ENCODE measurements around the gene PLA2G2F. TPM values are rescaled to one million over a fixed set of nuclear protein-coding genes. Genes with fewer than 3 reads are reported as not detected.

Gene PLA2G2F
- total and polyA plus RNA-seq, 3 donors from 2014 or later = not detected

GRCh38 chr1:20137604-20138003 is 1.5 kb upstream of the PLA2G2F start:
- no peak overlapping the region for H3K27ac ChIP-seq
- DNase-seq = no peak
- intact Hi-C loops (cut with DNase I; ENCODE audit: low total_unique reads) = no loop called here
- no peaks in the 10 kb centered on the region for H3K27me3 ChIP-seq
- no peaks in the 10 kb centered on the region for H3K4me1 ChIP-seq
- no peak overlapping the region for H3K4me3 ChIP-seq
- WGBS, 2 donors = 94 to 100% methylated on average over 1 of the region's 1 CpG
- H3K36me3 ChIP-seq (ENCODE audit: low read depth, missing control alignments) = no peaks in the 10 kb centered on the region
- H3K9me3 ChIP-seq = no peaks in the 10 kb centered on the region
- no peak for TF ChIP-seq POLR2A (IDR thresholded peaks at IDR 0.05)
- TF ChIP-seq CTCF (IDR thresholded peaks at IDR 0.05) = no peak

GRCh38 chr1:20138346-20138745 is 777 bp upstream of the PLA2G2F start:
- 96 to 98% methylated on average over 6 of the region's 6 CpGs for WGBS, 2 donors
- DNase-seq = no peak
- no peaks in the 10 kb centered on the region for H3K27me3 ChIP-seq
- H3K4me3 ChIP-seq = no peak overlapping the region
- intact Hi-C loops (cut with DNase I; ENCODE audit: low total_unique reads) = no loop called here
- no peaks in the 10 kb centered on the region for H3K9me3 ChIP-seq
- no peaks in the 10 kb centered on the region for H3K4me1 ChIP-seq
- H3K27ac ChIP-seq = no peak overlapping the region
- TF ChIP-seq CTCF (IDR thresholded peaks at IDR 0.05) = no peak
- no peak for TF ChIP-seq POLR2A (IDR thresholded peaks at IDR 0.05)
- no peaks in the 10 kb centered on the region for H3K36me3 ChIP-seq (ENCODE audit: low read depth, missing control alignments)

GRCh38 chr1:20139776-20140612 is 871 bp downstream of the PLA2G2F start:
- DNase-seq = no peak
- intact Hi-C loops (cut with DNase I; ENCODE audit: low total_unique reads) = loop anchor here (10.0 kb wide), 1 partner anchor 225 kb away; no protein-coding TSS in a partner anchor
- H3K27me3 ChIP-seq = no peaks in the 10 kb centered on the region
- 83 to 86% methylated on average over 13 of the region's 13 CpGs for WGBS, 2 donors
- no peak overlapping the region for H3K4me3 ChIP-seq
- no peak for TF ChIP-seq POLR2A (IDR thresholded peaks at IDR 0.05)
- TF ChIP-seq CTCF (IDR thresholded peaks at IDR 0.05) = no peak
- no peak overlapping the region for H3K27ac ChIP-seq
- H3K9me3 ChIP-seq = no peaks in the 10 kb centered on the region
- H3K36me3 ChIP-seq (ENCODE audit: low read depth, missing control alignments) = no peaks in the 10 kb centered on the region
- H3K4me1 ChIP-seq = peaks cover 5% of the 10 kb centered on the region

GRCh38 chr1:20141001-20141400 is 1.9 kb downstream of the PLA2G2F start:
- Histone ChIP-seq H3K4me3 (no peak overlapping the region), H3K9me3 (no peaks in the 10 kb centered on the region), H3K4me1 (peaks cover 5% of the 10 kb centered on the region), H3K27me3 (no peaks in the 10 kb centered on the region), H3K27ac (no peak overlapping the region), H3K36me3 (ENCODE audit: low read depth, missing control alignments) (no peaks in the 10 kb centered on the region)
- intact Hi-C loops (cut with DNase I; ENCODE audit: low total_unique reads) = loop anchor here (10.0 kb wide), 1 partner anchor 226 kb away; no protein-coding TSS in a partner anchor
- DNase-seq = no peak
- 80 to 84% methylated on average over 9 of the region's 9 CpGs for WGBS, 2 donors
- TF ChIP-seq CTCF (IDR thresholded peaks at IDR 0.05) (no peak), POLR2A (IDR thresholded peaks at IDR 0.05) (no peak)

Measured in testis (tissue), 3 donors.